NCI-H1930 (cell line): Measurements from ENCODE around the gene LIPE.
A peak's percentile ranks its signal among the peaks of the same experiment; 100 is the strongest.
"Not testable (repeated sequence)": the region's sequence is repeated elsewhere in the genome, so short reads cannot be mapped to it uniquely, and the experiment has no call there.

Source experiments
- DNase-seq, 2 experiments: peaks; one replicate each; lab custom pipeline; 2025; lab: John Stamatoyannopoulos, UW

Gene LIPE, protein sequence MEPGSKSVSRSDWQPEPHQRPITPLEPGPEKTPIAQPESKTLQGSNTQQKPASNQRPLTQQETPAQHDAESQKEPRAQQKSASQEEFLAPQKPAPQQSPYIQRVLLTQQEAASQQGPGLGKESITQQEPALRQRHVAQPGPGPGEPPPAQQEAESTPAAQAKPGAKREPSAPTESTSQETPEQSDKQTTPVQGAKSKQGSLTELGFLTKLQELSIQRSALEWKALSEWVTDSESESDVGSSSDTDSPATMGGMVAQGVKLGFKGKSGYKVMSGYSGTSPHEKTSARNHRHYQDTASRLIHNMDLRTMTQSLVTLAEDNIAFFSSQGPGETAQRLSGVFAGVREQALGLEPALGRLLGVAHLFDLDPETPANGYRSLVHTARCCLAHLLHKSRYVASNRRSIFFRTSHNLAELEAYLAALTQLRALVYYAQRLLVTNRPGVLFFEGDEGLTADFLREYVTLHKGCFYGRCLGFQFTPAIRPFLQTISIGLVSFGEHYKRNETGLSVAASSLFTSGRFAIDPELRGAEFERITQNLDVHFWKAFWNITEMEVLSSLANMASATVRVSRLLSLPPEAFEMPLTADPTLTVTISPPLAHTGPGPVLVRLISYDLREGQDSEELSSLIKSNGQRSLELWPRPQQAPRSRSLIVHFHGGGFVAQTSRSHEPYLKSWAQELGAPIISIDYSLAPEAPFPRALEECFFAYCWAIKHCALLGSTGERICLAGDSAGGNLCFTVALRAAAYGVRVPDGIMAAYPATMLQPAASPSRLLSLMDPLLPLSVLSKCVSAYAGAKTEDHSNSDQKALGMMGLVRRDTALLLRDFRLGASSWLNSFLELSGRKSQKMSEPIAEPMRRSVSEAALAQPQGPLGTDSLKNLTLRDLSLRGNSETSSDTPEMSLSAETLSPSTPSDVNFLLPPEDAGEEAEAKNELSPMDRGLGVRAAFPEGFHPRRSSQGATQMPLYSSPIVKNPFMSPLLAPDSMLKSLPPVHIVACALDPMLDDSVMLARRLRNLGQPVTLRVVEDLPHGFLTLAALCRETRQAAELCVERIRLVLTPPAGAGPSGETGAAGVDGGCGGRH

DNA sequence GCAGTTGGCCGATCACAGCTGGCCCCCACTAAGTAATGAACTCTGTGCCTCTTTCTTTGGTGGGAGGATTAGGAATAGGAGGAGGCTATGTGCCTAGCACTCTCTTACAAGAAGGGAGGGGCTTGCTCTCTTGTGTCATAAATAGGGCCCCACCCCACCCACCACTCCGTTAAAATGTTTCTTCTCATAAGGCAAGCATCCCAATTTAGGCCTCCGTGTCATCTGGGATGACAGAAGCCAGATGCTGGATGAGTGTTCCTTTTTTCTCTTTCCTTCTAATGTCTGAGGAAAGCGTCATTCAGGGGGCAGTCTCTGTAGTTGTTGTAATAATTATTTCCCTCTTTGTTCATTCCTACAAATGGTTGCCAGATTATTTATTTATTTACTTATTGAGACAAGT is at the start of gene LIPE:
Gene LIPE, minus strand, starts transcription at position 76 of the 400 bp plus-strand sequence. CDS start 239 bp downstream, outside the sequence.
- no peak for DNase-seq

DNA sequence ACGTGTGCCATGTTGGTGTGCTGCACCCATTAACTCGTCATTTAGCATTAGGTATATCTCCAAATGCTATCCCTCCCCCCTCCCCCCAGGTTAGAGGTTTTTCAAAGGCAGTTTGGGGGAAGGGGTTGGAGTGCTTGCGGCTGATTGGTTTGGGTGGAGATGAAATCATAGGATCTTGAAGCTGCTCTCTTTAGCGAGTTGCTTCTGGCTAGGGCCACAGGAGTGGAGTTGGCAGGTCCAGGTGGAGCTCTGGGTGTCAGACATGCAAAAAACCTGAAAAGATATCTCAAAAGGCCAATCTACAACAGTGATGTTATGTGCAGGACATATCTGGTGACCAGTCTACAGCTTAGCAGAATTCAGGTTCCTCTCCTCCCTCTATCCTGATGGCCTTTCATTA is 48.2 kb upstream of the LIPE start:
- DNase-seq = no peak

DNA sequence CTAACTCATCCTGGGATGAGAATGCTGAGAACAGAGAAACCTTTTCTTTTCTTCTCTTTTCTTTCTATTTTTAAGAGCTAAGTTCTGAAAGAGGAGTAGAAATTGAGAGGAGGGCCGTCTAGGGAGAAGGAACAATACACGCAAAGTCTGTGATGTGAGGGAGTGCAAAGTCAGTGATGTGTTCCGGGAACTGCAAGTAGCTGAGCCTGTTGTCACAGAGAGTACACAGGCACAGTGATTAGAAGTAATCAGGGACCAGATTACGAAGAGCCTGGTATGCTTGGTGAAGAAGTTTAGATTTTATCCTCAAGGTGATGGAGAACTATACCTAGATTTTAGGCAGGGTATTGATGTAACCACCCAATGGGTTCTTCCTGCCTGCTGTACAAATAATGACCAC is 47.6 kb upstream of the LIPE start:
- no peak for DNase-seq

DNA sequence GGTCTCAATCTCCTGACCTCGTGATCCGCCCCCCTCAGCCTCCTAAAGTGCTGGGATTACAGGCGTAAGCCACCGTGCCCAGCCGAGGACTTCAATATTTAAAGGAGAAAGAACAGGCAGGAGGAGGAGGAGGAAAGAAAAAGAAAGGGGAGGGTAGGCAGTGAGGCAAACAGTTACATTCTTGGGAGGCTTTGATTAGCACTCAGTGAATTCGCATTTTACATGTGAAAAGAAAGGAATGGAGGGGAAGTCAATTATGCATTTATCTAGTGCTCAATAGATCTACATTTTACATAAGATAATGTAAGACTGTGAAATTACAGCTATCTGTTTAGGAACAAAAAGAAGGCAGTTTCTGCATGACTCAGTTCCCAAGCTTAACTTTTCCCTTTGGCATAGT is 46.5 kb upstream of the LIPE start:
- DNase-seq = no peak

DNA sequence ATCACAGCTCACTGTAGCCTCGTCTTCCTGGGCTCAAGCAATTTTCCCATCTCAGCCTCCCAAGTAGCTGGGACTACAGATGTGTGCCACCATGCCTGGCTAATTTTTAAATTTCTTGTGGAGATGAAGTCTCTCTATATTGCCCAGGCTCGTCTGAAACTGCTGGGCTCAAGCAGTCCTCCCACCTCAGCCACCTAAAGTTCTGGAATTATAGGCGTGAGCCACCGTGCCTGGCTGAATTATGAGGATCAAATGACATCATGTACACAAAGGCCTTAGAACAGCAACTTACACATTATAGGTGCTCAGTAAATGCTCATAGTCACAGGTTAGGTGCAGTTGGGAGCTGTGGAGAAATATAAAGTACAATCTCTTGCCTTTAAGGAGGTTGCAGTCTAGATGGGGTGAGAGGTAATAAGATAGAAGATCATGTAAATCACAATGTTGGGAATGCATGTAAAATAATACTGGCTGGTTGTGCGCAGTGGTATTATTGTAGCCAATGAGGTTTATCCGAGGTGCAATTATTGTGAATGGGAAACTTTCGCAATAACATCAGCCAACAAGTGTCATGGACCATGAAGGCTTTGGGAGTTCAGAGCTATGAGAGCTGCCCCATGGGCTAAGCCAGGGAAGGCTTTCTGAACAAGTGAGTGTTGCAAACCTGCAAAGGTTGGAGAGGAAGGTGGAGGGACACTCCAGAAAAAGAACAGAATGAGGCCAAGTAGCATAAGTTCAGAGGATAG is 45.4 kb upstream of the LIPE start:
- no peak for DNase-seq

DNA sequence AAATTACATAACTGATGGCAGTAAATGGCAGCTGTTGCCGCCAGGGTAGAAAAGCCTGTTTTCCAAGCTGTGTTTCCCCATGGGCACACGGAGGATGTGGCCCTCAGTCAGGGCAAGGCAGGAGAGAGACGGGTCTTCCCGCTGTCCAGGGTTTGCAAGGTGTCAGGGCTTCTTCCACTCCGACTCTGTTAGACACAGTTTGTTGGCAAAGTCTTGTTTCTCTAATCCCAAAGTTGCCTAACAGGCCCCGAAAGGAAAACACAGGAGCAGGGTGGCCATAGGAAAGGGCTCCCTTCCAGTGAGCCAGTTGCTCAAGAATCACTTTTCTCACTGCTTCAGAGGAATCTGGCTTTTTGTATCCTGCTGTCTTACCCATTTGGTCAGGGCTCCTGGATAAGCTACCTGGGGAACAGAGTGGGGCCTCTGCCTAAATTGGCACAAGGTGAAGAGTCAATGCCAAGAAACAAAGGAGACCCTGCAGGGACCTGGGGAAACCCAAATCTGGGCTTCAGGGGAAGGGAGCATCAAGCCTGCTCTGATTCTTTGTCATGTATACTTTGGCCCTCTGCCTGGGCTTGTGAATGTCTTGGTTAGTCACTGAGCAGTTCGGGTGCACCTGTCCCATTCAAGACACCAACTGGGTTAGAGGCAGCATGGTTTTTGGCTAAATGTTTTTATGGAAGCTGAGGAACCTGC is 44.5 kb upstream of the LIPE start:
- no peak for DNase-seq

DNA sequence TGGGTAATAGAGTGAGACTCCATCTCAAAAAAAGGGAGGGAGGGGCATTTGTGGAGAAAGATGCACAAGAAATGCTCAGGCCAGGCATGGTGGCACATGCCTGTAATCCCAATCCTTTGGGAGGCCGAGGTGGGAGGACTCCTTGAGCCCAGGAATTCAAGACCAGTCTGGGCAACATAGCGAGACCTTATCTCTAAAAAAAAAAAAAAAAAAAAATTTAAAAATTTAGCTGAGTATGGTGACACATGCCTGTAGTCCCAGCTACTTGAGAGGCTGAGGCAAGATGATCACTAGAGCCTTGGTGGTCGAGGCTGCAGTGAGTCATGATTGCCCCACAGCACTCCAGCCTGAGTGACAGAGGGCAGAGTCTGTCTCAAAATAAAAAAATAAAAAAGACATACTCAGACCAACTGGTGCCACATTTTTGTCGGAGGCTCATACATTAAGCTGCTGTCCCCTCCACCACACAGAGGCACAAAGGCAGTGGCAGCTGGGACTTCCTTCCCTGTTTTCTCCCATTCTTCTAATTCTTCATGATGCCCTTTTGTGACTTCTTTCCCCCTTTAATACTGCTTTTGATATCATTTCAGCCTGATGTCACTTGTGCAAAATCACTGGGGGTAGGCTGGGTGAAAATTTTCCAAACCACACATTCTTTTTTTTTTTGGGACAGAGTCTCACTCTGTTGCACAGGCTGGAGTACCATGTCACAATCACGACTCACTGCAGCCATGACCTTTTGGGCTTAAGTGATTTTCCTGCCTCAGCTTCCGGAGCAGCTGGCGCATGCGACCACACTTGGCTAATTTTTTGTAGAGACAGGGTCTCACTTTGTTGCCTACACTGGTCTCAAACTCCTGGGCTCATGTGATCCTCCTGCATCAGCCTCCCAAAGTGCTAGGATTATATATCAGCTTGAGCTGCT is 42.4 kb upstream of the LIPE start:
- DNase-seq = no peak

DNA sequence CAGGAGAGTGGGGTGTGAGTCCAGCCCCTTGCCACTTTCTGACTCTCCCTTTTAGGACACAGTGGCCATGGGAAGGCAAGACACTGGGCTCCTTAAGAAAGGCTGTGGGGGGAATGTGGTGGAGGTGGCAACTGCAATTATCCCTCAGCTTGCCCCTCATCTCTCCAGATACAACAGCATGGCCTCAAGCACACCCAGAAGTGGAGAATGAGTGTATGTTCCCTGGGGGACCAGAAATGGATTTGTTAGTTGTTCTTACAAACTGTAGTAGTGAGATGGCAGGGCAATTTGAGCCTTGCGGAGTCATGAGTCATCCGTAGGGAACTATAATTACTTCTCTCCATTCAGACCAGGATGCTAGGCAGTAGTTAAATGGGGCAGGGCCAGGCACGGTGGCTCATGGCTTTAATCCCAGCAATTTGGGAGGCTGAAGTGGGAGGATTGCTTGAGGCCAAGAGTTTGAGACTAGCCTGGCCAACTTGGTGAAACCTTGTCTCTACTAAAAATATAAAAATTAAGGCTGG is 41.1 kb upstream of the LIPE start:
- DNase-seq = peak in 1 of 2 experiments; percentile 44

DNA sequence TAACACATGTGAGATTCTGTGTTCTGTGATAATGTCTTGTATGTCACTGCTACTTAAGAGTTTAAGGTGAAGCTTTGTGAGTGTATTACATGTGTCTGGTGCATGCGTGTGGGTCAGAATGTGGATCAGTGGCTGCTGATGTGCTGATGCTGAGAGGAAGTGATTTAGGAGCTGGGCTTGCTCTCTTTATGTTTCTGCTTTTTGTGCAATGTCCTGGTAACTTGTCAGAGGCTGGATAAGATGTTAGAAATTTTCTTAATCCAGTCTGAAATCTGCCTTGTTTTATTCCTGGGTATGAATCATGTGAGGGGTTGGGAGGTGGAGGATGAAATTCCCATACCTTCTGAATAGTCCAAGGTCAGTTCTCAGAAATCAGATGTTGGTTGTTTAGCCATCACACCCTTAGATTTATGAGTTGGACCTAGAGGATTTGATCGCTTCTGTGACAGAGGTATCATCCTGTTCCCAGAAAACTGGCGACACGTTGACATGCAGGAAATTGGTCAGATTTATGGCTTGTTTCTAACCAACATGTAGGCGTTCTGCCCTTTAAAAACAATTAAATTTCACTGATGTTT is 40.1 kb upstream of the LIPE start:
- DNase-seq = no peak

DNA sequence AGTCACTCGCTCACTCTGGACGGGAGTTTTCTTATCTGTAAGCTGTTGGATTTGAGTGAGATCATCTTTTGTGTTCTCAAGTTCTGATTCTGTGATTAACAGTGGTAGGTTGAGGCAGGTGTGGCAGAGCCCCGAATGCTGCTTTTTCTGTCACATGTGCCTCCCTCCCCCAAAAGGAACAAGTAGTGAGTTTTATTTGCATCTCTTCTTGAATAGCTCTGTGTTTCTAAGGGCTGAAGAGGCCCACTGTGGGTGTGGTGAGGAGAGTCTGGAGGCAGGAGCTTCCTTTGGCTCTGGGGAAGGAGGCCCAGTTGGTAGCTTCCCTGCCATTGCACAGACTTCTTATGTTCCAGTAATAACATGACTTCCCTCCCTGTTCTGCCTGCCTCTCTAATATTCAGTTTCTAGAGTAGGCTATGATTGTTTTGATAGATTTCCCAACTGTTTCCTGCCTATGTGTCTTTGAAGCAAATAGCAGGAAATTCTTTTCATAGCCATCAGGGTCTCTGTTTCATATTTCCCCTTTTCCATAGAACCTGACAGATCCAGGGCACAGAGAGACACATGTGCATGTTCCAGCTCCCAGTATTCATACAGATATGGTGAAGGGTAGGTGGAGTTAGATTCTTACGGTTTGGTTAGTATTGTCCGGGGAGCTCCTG is 39.5 kb upstream of the LIPE start:
- no peak for DNase-seq

DNA sequence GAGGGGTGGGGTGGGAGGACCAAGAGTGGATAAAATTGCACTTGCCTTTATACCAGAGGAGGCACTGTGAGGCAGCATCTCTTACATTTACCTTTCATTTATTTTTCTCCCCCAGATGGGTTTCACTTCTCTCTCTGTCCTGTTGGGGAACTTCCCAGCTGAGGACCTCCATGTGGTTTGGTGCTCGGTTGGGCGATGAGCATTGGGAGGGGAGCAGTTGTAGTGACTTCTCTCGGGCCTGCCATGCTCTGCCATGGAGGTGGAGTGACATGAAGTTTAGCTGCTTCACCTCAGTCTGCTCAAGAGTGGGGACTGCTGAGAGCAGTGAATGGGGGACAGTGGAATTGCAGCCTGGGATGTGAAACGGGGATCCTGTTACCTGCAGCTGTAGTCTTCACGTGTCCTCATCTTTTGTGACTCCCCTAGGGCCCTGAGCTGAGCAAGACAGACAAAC is 38.7 kb upstream of the LIPE start:
- no peak for DNase-seq

DNA sequence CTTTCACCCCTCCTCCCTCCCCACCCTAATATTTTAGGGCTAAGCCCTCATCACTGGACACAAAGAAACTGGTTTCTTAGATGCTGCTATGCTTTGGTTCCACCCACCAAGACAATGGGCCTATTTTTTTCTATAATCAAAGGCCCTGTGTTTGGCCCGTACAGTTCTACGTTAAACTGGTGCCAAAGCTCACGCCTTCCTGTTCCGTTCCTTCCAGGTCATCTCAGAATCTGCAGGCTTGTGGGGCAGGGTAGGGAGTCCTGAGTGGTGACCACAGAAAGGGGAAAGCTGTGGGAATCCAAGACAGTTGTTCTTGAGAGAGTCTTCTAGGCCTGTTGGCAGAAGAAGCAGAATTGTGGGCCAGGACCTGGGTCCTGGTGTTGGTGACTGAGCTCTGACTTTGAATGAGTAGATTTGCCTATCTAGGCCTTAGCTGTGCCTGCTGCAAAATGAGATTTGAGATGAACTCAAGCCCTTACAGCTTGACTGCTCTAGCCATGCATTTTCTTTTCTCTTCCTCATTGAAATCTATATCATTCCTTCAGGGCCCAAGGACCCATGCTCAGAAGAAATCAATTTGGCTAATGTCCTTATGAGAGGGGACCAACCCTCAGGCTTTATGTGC is 34.6 kb upstream of the LIPE start:
- no peak for DNase-seq

DNA sequence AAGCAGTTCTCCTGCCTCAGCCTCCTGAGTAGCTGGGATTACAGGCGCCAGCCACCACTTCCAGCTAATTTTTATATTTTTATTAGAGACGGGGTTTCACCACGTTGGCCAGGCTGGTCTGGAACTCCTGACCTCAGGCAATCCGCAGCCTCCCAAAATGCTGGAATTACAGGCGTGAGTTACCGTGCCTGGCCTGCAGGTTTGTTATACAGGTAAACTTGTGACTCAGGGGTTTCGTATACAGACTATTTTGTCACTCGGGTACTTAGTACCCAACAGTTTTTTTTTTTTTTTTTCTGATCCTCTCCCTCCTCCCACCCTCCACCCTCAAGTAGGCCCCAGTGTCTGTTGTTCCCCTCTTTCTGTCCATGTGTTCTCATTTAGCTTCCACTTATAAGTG is 34.0 kb upstream of the LIPE start:
- DNase-seq = not testable (repeated sequence)

DNA sequence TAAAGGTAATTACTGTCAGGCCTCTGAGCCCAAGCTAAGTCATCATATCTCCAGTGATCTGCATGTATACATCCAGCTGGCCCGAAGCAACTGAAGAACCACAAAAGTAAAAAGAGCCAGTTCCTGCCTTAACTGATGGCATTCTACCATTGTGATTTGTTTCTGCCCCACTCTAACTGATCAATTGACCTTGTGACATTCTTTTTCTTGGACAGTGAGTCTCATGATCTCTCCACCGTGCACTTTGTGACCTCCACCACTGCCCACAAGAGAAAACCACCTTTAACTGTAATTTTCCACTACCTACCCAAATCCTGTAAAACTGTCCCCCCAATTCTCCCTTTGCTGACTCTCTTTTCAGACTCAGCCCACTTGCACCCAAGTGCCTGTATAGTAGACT is 32.7 kb upstream of the LIPE start:
- DNase-seq = no peak

DNA sequence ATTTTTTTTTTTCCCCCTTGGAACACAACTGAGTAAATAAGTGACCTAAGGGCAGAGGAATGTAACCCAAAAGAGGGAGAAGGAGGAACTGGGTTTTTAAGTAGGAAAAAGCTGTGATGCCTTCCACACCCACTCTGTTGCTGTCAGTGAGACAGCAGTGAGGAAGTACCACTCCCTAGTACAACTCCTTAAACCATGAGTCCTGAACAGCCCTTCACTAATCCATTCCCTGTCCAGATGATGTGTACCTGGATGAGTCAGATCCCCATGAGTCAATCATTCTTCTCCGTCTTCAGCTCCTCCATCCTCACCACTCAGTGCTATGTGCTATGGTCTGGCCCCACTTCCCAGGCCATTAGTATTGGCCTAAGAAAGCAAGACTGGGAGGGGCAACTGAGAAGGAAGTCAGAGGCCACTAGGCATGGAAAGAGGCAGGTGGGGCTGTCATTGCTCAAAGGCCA is 28.5 kb upstream of the LIPE start:
- no peak for DNase-seq

DNA sequence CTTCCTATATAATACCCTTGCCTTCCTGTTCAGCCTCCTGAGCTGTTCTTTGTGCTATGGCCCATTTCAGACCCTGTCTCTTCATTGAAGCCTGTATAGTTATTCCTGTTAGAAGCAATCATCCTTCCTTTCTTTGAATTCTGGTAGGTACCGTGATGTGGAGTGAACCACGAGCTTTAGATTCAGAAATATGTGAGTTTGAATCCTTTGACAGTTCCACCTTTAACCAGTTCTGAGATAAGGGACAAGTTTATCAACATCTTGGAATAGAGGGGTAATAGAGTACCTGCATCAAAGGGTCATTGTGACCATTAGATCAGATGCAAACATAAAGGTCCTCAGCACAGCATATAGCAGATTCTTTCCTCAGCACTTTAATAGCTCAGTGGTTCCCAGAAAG is 27.9 kb upstream of the LIPE start:
- DNase-seq = no peak

DNA sequence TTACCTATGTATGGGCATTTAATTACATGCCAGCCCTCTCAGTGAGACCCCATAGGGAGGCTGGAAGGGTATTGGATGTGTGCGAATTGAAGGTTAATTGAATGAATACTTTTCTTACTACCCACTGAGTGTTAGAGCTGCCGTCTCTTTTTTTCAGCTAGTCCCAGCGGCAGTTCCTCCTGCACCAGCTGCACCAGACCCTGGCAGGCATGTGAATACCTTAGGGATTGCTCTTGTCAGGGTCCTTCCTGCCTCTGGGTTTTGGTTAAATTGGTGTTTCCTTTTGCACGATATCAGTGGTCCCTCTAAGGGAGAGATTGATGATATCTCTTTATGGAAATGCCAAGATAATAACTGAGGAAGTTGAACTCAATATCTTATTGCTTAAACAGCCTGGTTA is 25.4 kb upstream of the LIPE start:
- no peak for DNase-seq

DNA sequence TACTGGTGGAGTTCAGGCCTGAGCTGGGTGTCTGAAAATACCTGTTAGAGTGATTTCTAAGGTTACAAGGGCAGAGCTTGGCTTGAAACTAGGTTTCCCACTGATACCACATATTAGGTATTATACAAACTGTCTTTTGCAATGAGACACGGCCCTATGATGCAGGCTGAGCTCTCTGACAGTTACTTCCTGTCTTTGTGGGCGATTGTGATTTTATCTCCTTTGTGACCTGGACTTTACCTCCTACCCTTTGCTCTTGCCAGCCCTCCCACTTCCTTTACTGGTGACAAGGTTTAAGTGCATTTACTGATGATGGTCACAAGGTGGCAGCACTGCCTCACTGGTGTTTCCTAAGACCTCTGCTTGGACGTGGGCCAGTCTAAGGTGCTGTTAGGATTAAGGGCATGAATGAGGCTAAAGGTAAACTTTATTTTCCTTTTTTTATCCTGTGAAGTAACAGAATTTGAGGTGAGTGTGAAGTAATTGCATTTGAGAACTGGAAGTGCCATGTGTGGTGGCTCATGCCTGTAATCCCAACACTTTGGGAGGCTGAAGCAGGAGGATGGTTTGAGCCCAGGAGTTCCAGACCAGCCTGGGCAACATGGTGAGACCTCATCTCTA is 23.2 kb upstream of the LIPE start:
- peak; percentile 63 for DNase-seq
